ENCODE results near the gene GRIN3A.
A peak's percentile ranks its signal among the peaks of the same experiment; 100 is the strongest.
"Not testable (repeated sequence)": the region's sequence is repeated elsewhere in the genome, so short reads cannot be mapped to it uniquely, and the experiment has no call there.

The GRIN3A gene

GRCh38 chr9:101738566-101739183 is at the start of gene GRIN3A:
GRIN3A (minus strand) TSS chr9:101738647; CDS start chr9:101737979, 668 bp downstream.
- H3K9me3 ChIP-seq (ENCODE audit: control insufficient read depth, insufficient read depth, low read length), result no peaks in the 10 kb centered on the region
- no peaks in the 10 kb centered on the region for H3K4me1 ChIP-seq (ENCODE audit: insufficient read depth, low read length)
- H3K9ac ChIP-seq (ENCODE audit: low read depth, low read length), result peak within 1 kb of the TSS; percentile 40; the same call in 1 of the 2 replicates
- H3K36me3 ChIP-seq (ENCODE audit: insufficient read depth, low read length), result no peaks in the 10 kb centered on the region

- no peaks in the 10 kb centered on the region for H3K36me3 ChIP-seq (ENCODE audit: insufficient read depth, low read length)
- H3K4me1 ChIP-seq (ENCODE audit: insufficient read depth, low read length), result no peaks in the 10 kb centered on the region
- no peaks in the 10 kb centered on the region for H3K9me3 ChIP-seq (ENCODE audit: control insufficient read depth, insufficient read depth, low read length)
- H3K9ac ChIP-seq (ENCODE audit: low read depth, low read length), result no peak overlapping the region
These were observed 49.4 kb upstream of the GRIN3A start for GRCh38 chr9:101787891-101788290.

GRCh38 chr9:101778332-101778731 is 39.9 kb upstream of the GRIN3A start:
- no peaks in the 10 kb centered on the region for H3K9me3 ChIP-seq (ENCODE audit: control insufficient read depth, insufficient read depth, low read length)
- H3K4me1 ChIP-seq (ENCODE audit: insufficient read depth, low read length), result no peaks in the 10 kb centered on the region
- no peak overlapping the region for H3K9ac ChIP-seq (ENCODE audit: low read depth, low read length)
- no peaks in the 10 kb centered on the region for H3K36me3 ChIP-seq (ENCODE audit: insufficient read depth, low read length)

GRCh38 chr9:101764472-101764871 is 26.0 kb upstream of the GRIN3A start:
- Histone ChIP-seq H3K9me3 (ENCODE audit: control insufficient read depth, insufficient read depth, low read length) (no peaks in the 10 kb centered on the region), H3K4me1 (ENCODE audit: insufficient read depth, low read length) (no peaks in the 10 kb centered on the region), H3K9ac (ENCODE audit: low read depth, low read length) (no peak overlapping the region), H3K36me3 (ENCODE audit: insufficient read depth, low read length) (no peaks in the 10 kb centered on the region)

GRCh38 chr9:101758304-101758930 is 20.0 kb upstream of the GRIN3A start:
- H3K9ac ChIP-seq (ENCODE audit: low read depth, low read length), result no peak overlapping the region
- H3K36me3 ChIP-seq (ENCODE audit: insufficient read depth, low read length), result no peaks in the 10 kb centered on the region
- no peaks in the 10 kb centered on the region for H3K9me3 ChIP-seq (ENCODE audit: control insufficient read depth, insufficient read depth, low read length)
- no peaks in the 10 kb centered on the region for H3K4me1 ChIP-seq (ENCODE audit: insufficient read depth, low read length)

- Histone ChIP-seq H3K4me1 (ENCODE audit: insufficient read depth, low read length) (no peaks in the 10 kb centered on the region), H3K9ac (ENCODE audit: low read depth, low read length) (no peak overlapping the region), H3K36me3 (ENCODE audit: insufficient read depth, low read length) (no peaks in the 10 kb centered on the region), H3K9me3 (ENCODE audit: control insufficient read depth, insufficient read depth, low read length) (no peaks in the 10 kb centered on the region)
These were observed 15.3 kb upstream of the GRIN3A start for GRCh38 chr9:101753716-101754115.

GRCh38 chr9:101751895-101752294 is 13.4 kb upstream of the GRIN3A start:
- Histone ChIP-seq H3K9ac (ENCODE audit: low read depth, low read length) (no peak overlapping the region), H3K4me1 (ENCODE audit: insufficient read depth, low read length) (no peaks in the 10 kb centered on the region), H3K36me3 (ENCODE audit: insufficient read depth, low read length) (no peaks in the 10 kb centered on the region), H3K9me3 (ENCODE audit: control insufficient read depth, insufficient read depth, low read length) (no peaks in the 10 kb centered on the region)

GRCh38 chr9:101739311-101739710 is 864 bp upstream of the GRIN3A start:
- H3K9me3 ChIP-seq (ENCODE audit: control insufficient read depth, insufficient read depth, low read length), result no peaks in the 10 kb centered on the region
- H3K9ac ChIP-seq (ENCODE audit: low read depth, low read length), result no peak overlapping the region
- H3K36me3 ChIP-seq (ENCODE audit: insufficient read depth, low read length), result no peaks in the 10 kb centered on the region
- H3K4me1 ChIP-seq (ENCODE audit: insufficient read depth, low read length), result no peaks in the 10 kb centered on the region

- Histone ChIP-seq H3K9me3 (ENCODE audit: control insufficient read depth, insufficient read depth, low read length) (no peaks in the 10 kb centered on the region), H3K9ac (ENCODE audit: low read depth, low read length) (peak overlapping the region; percentile 40; the same call in 1 of the 2 replicates), H3K36me3 (ENCODE audit: insufficient read depth, low read length) (no peaks in the 10 kb centered on the region), H3K4me1 (ENCODE audit: insufficient read depth, low read length) (no peaks in the 10 kb centered on the region)
These were observed 512 bp downstream of the GRIN3A start for GRCh38 chr9:101737705-101738565.

- H3K4me1 ChIP-seq (ENCODE audit: insufficient read depth, low read length), result no peaks in the 10 kb centered on the region
- H3K9me3 ChIP-seq (ENCODE audit: control insufficient read depth, insufficient read depth, low read length), result no peaks in the 10 kb centered on the region
- H3K9ac ChIP-seq (ENCODE audit: low read depth, low read length), result peak overlapping the region; percentile 40; the same call in 1 of the 2 replicates
- H3K36me3 ChIP-seq (ENCODE audit: insufficient read depth, low read length), result no peaks in the 10 kb centered on the region
These were observed 1.2 kb downstream of the GRIN3A start for GRCh38 chr9:101737165-101737704.

- Histone ChIP-seq H3K9me3 (ENCODE audit: control insufficient read depth, insufficient read depth, low read length) (no peaks in the 10 kb centered on the region), H3K9ac (ENCODE audit: low read depth, low read length) (no peak overlapping the region), H3K4me1 (ENCODE audit: insufficient read depth, low read length) (no peaks in the 10 kb centered on the region), H3K36me3 (ENCODE audit: insufficient read depth, low read length) (no peaks in the 10 kb centered on the region)
These were observed 1.7 kb downstream of the GRIN3A start for GRCh38 chr9:101736717-101737116.

- Histone ChIP-seq H3K4me1 (ENCODE audit: insufficient read depth, low read length) (no peaks in the 10 kb centered on the region), H3K36me3 (ENCODE audit: insufficient read depth, low read length) (no peaks in the 10 kb centered on the region), H3K9me3 (ENCODE audit: control insufficient read depth, insufficient read depth, low read length) (no peaks in the 10 kb centered on the region), H3K9ac (ENCODE audit: low read depth, low read length) (no peak overlapping the region)
These were observed 7.0 kb downstream of the GRIN3A start for GRCh38 chr9:101731429-101731828.

GRCh38 chr9:101727612-101728524 is 10.6 kb downstream of the GRIN3A start:
- H3K9ac ChIP-seq (ENCODE audit: low read depth, low read length), result no peak overlapping the region
- H3K36me3 ChIP-seq (ENCODE audit: insufficient read depth, low read length), result no peaks in the 10 kb centered on the region
- H3K4me1 ChIP-seq (ENCODE audit: insufficient read depth, low read length), result no peaks in the 10 kb centered on the region
- no peaks in the 10 kb centered on the region for H3K9me3 ChIP-seq (ENCODE audit: control insufficient read depth, insufficient read depth, low read length)

- not testable (repeated sequence) for H3K9ac ChIP-seq (ENCODE audit: low read depth, low read length); H3K4me1 ChIP-seq (ENCODE audit: insufficient read depth, low read length)
These were observed 14.2 kb downstream of the GRIN3A start for GRCh38 chr9:101724271-101724670.

More at GRCh38 chr9:101724271-101724670, 14.2 kb downstream of the GRIN3A start:
- not testable (repeated sequence) for H3K36me3 ChIP-seq (ENCODE audit: insufficient read depth, low read length); H3K9me3 ChIP-seq (ENCODE audit: control insufficient read depth, insufficient read depth, low read length)
